DND-41 (cell line): ENCODE data around the gene SLC7A7.
A peak's percentile ranks its signal among the peaks of the same experiment; 100 is the strongest.

Experiments used
- ATAC-seq: fragments of 200-7000 bp; cut with Tn5 transposase; 3 replicates; pipeline ENCODE4 v1.9.1; 2021; ENCODE audit warnings: low read depth; ENCODE audit not compliant: insufficient read depth
- DNase-seq: peaks from one replicate; pipeline ENCODE4 v3.0.0-alpha.2; 2020
- H2AFZ ChIP-seq: 2 replicates; pipeline ENCODE4 v1.6.0; 2012; ENCODE audit warnings: low read depth, low read length
- H3K27ac ChIP-seq: 2 replicates; pipeline ENCODE4 v1.5.1; 2012; ENCODE audit warnings: low read length, inconsistent platforms
- H3K27me3 ChIP-seq: fragments of 200-600 bp; sonication (generic); 2 replicates; pipeline ENCODE4 v1.6.0; 2012; ENCODE audit warnings: low read length, mild to moderate bottlenecking, inconsistent platforms; ENCODE audit not compliant: insufficient read depth, poor library complexity
- H3K36me3 ChIP-seq: 2 replicates; pipeline ENCODE4 v1.5.1; 2012; ENCODE audit warnings: low read length, inconsistent platforms; ENCODE audit not compliant: insufficient read depth
- H3K4me1 ChIP-seq: 2 replicates; pipeline ENCODE4 v1.5.1; 2012; ENCODE audit warnings: mild to moderate bottlenecking, low read length; ENCODE audit not compliant: insufficient read depth
- H3K4me2 ChIP-seq: 2 replicates; pipeline ENCODE4 v1.6.0; 2012; ENCODE audit warnings: mild to moderate bottlenecking, moderate library complexity, low read length, inconsistent platforms; ENCODE audit not compliant: insufficient read depth
- H3K4me3 ChIP-seq, 2 experiments: fragments of 200-600 bp in 1 of 2; shearing (Covaris generic) in 1 of 2; 2 replicates each; pipeline ENCODE4 v1.5.1; 2012 to 2016; ENCODE audit warnings: inconsistent platforms in 2 of 2, low read length in 2 of 2, mild to moderate bottlenecking in 2 of 2, low read depth in 1 of 2, moderate library complexity in 1 of 2
- H3K79me2 ChIP-seq: 2 replicates; pipeline ENCODE4 v1.6.0; 2012; ENCODE audit warnings: low read length, inconsistent platforms; ENCODE audit not compliant: insufficient read depth
- H3K9ac ChIP-seq: 2 replicates; pipeline ENCODE4 v1.6.0; 2012; ENCODE audit warnings: low read depth, mild to moderate bottlenecking, inconsistent platforms, low read length, moderate library complexity
- H3K9me3 ChIP-seq: 2 replicates; pipeline ENCODE4 v1.5.1; 2012; ENCODE audit warnings: low read length, moderate library complexity, mild to moderate bottlenecking, inconsistent platforms; ENCODE audit not compliant: insufficient read depth, severe bottlenecking
- H4K20me1 ChIP-seq: 2 replicates; pipeline ENCODE4 v1.6.0; 2012; ENCODE audit warnings: low read length; ENCODE audit not compliant: insufficient read depth
- EZH2 ChIP-seq: IDR thresholded peaks from 3 replicates; pipeline ENCODE4 v1.6.1; 2012; ENCODE audit warnings: borderline replicate concordance, low read depth, mild to moderate bottlenecking, moderate library complexity, low read length, inconsistent platforms; ENCODE audit not compliant: severe bottlenecking
- TF ChIP-seq, protein P1 (sequence below): IDR thresholded peaks from 2 replicates; pipeline ENCODE4 v1.5.1; 2012; ENCODE audit warnings: borderline replicate concordance, low read length, moderate library complexity, mild to moderate bottlenecking; ENCODE audit not compliant: poor library complexity, severe bottlenecking; ENCODE audit errors: extremely low read depth

SLC7A7 gene

DNA sequence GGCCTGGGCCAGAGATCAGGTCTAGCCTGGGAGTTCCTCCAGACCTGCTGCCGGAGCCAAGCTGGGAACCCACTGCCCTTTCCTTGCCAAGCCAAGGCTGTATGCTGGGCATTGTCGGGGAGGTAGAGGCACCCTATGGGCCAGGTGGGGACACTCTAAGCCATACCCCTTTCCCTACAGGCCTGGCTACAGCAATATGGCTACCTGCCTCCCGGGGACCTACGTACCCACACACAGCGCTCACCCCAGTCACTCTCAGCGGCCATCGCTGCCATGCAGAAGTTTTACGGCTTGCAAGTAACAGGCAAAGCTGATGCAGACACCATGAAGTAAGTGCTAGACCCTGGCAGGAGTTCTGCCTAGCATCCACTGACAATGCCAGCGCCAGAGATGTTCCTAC lies 26.1 kb upstream of the SLC7A7 start:
- DNase-seq (no peak), ATAC-seq (no peak)
- H3K4me3 ChIP-seq = no peak overlapping the region
- H3K9ac ChIP-seq = no peak overlapping the region
- no peak overlapping the region for H3K4me2 ChIP-seq
- no peaks in the 10 kb centered on the region for H3K4me1 ChIP-seq
- H3K79me2 ChIP-seq = no peaks in the 10 kb centered on the region
- peaks cover 13% of the 10 kb centered on the region for H3K27me3 ChIP-seq
- H3K27ac ChIP-seq = no peak overlapping the region
- TF ChIP-seq, protein P1, sequence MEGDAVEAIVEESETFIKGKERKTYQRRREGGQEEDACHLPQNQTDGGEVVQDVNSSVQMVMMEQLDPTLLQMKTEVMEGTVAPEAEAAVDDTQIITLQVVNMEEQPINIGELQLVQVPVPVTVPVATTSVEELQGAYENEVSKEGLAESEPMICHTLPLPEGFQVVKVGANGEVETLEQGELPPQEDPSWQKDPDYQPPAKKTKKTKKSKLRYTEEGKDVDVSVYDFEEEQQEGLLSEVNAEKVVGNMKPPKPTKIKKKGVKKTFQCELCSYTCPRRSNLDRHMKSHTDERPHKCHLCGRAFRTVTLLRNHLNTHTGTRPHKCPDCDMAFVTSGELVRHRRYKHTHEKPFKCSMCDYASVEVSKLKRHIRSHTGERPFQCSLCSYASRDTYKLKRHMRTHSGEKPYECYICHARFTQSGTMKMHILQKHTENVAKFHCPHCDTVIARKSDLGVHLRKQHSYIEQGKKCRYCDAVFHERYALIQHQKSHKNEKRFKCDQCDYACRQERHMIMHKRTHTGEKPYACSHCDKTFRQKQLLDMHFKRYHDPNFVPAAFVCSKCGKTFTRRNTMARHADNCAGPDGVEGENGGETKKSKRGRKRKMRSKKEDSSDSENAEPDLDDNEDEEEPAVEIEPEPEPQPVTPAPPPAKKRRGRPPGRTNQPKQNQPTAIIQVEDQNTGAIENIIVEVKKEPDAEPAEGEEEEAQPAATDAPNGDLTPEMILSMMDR = no peak
- TF ChIP-seq EZH2 = no peak
- no peak overlapping the region for H2AFZ ChIP-seq
- H3K36me3 ChIP-seq = no peaks in the 10 kb centered on the region
- H3K9me3 ChIP-seq = no peaks in the 10 kb centered on the region
- H4K20me1 ChIP-seq = no peaks in the 10 kb centered on the region; the same call in 1 of the 2 replicates

DNA sequence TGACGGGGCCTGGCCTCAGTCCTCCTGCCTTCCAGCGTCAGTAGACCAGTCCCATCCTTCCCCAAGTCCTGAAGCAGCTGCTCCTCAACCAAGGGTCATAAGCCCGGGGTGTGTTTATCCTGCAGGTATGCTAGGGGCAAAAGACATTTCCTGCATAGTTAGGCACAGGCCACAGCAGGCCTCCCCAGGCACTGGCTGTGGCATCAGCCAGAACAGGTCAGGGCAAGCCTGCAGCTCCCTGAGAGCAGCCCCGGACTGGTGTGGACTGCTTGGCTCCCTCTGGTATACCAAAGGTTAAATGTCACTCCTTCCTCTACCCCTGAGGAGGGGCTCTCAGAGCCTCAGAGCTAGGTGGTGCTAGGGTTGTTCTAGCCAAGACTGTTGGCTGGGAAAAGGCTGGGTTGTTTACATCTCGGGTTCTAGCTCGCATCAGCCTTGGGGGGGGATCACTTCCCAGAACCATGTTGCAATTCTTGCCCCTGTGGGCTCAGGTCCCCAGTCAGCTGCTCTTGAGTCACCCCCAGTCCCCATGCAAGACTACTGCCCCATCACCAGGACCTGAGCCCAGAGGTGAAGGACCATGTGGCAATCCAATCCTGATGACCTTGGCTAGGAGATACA lies 24.0 kb upstream of the SLC7A7 start:
- H3K36me3 ChIP-seq = peaks cover 8% of the 10 kb centered on the region
- no peak overlapping the region for H3K27ac ChIP-seq
- H4K20me1 ChIP-seq = no peaks in the 10 kb centered on the region
- no peak overlapping the region for H3K9ac ChIP-seq
- H3K4me3 ChIP-seq = no peak overlapping the region
- no peaks in the 10 kb centered on the region for H3K9me3 ChIP-seq
- no peaks in the 10 kb centered on the region for H3K4me1 ChIP-seq
- ATAC-seq = peak; percentile 17; the same call in 2 of the 3 replicates
- no peak overlapping the region for H2AFZ ChIP-seq
- DNase-seq = no peak
- H3K27me3 ChIP-seq = peaks cover 10% of the 10 kb centered on the region
- no peak overlapping the region for H3K4me2 ChIP-seq
- TF ChIP-seq, protein P1 = no peak
- TF ChIP-seq EZH2 = no peak
- H3K79me2 ChIP-seq = no peaks in the 10 kb centered on the region

DNA sequence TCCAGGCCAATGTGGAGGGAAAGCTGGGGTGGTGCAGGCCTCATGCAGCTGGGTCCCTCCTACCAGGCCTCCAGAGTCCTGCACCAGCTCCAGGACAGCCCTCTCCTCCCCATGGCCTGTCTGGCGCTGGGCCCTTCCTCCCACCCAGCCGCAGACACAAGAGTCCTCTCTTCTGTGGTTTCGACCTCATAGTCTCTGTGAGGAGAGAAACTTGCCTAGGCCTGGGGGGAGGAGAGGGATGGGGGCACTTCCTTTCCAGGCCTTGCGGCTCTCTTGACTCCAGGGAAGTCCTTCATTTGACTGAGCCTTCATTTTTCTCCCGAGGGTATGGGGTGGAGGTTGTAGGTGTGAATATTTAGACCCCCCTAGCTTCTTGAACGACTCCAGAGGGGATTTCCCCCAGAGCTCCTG lies 23.4 kb upstream of the SLC7A7 start:
- TF ChIP-seq, protein P1 = no peak
- no peak for TF ChIP-seq EZH2
- Histone ChIP-seq H2AFZ (no peak overlapping the region), H3K9ac (no peak overlapping the region), H3K36me3 (peaks cover 15% of the 10 kb centered on the region), H3K9me3 (no peaks in the 10 kb centered on the region), H3K4me2 (no peak overlapping the region), H3K27ac (no peak overlapping the region), H3K4me1 (no peaks in the 10 kb centered on the region), H3K27me3 (peaks cover 10% of the 10 kb centered on the region), H3K79me2 (no peaks in the 10 kb centered on the region), H4K20me1 (no peaks in the 10 kb centered on the region), H3K4me3 (no peak overlapping the region)
- ATAC-seq (peak; percentile 32; the same call in 1 of the 3 replicates), DNase-seq (no peak)
